Measurements from ENCODE around the gene PRR19.
A peak's percentile ranks its signal among the peaks of the same experiment; 100 is the strongest.

PRR19 gene

GRCh38 chr19:42269478-42270345, 32.2 kb upstream of the PRR19 start:
- DNase-seq (ENCODE audit: low read depth) = no peak
- H3K4me3 ChIP-seq (ENCODE audit: low read length) = peak overlapping the region; percentile 90
- TF ChIP-seq, protein P1, sequence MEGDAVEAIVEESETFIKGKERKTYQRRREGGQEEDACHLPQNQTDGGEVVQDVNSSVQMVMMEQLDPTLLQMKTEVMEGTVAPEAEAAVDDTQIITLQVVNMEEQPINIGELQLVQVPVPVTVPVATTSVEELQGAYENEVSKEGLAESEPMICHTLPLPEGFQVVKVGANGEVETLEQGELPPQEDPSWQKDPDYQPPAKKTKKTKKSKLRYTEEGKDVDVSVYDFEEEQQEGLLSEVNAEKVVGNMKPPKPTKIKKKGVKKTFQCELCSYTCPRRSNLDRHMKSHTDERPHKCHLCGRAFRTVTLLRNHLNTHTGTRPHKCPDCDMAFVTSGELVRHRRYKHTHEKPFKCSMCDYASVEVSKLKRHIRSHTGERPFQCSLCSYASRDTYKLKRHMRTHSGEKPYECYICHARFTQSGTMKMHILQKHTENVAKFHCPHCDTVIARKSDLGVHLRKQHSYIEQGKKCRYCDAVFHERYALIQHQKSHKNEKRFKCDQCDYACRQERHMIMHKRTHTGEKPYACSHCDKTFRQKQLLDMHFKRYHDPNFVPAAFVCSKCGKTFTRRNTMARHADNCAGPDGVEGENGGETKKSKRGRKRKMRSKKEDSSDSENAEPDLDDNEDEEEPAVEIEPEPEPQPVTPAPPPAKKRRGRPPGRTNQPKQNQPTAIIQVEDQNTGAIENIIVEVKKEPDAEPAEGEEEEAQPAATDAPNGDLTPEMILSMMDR (conservative IDR thresholded peaks at IDR 0.05; ENCODE audit: low read length) = no peak

DNA sequence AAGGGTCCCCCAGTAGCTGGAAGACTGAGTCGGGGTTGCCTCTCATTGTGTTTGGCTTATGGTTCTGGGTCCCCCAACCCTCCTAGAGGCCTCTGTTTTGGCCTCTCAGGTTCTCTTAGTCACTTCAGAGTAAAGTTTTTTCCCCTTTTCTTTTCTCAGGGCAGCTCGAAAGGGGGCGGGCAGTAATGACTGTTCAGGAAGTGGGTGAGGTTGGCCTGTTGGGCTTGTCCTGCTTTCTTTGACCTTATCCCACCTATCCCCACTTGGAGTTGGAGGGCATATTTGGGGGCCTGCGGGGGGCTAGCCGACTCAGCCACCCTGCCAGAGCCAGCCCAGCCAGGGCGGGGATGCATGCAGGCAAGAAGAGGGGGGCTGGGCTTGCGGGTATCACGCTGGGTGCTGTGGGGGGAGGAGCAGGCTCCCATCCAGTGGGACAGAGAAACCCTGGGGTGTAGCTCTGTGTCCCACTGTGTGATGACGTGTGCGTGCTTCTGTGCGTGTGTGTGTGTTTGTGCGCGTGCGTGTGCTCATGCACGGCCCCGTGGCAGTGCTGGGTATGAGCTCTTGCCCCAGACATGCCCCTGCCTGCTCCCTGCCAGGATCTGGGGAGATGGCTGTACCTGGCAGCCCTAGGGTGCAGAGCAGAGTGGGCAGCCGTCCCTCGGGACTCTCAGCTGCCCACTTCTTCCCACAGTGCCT, 31.4 kb upstream of the PRR19 start:
- peak; percentile 91 for DNase-seq (ENCODE audit: low read depth)
- peak overlapping the region; percentile 90 for H3K4me3 ChIP-seq (ENCODE audit: low read length)
- TF ChIP-seq, protein P1 (conservative IDR thresholded peaks at IDR 0.05; ENCODE audit: low read length) = no peak

DNA sequence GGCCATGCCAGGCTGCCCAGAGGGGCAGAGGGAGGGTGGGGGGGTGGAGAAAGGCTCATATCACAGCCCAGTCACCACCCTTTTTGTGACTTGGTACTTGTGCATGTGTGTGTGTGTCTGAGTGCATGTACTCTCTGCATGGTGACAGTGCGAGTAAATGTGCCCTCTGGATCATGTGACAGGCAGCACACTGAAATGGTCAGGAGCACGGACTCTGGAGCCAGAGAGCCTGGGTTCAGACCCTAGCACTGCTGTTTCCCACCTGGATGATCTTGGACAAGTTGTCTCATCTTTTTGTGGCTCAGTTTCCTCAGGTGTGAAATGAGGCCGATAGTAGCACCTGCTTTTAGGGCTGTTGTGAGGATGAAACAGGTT, 30.9 kb upstream of the PRR19 start:
- TF ChIP-seq, protein P1 (conservative IDR thresholded peaks at IDR 0.05; ENCODE audit: low read length) = no peak
- DNase-seq (ENCODE audit: low read depth) = no peak
- peak overlapping the region; percentile 90 for H3K4me3 ChIP-seq (ENCODE audit: low read length)

DNA sequence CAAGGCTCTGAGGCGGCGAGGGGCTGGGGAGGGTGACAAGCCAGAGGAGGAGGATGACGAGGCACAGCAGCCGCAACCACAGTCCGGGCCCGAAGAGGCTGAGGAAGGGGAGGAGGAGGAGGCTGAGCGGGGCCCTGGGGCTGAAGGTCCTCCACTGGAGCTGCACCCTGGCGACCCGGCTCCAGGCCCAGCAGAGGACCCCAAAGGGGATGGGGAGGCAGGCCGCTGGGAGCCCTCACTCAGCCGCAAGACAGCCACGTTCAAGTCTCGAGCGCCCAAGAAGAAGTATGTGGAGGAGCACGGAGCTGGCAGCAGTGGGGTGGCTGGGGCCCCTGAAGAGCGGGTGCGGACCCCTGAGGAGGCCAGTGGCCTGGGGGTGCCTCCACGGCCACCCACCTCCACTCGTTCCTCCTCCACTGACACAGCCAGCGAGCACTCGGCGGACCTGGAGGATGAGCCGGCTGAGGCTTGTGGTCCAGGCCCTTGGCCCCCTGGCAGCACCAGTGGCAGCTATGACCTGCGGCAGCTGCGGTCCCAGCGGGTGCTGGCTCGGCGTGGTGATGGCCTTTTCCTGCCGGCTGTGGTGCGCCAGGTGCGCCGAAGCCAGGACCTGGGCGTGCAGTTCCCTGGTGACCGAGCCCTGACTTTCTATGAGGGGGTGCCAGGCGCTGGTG, 29.9 kb upstream of the PRR19 start:
- TF ChIP-seq, protein P1 (conservative IDR thresholded peaks at IDR 0.05; ENCODE audit: low read length) = no peak
- DNase-seq (ENCODE audit: low read depth) = no peak
- no peak overlapping the region for H3K4me3 ChIP-seq (ENCODE audit: low read length)

DNA sequence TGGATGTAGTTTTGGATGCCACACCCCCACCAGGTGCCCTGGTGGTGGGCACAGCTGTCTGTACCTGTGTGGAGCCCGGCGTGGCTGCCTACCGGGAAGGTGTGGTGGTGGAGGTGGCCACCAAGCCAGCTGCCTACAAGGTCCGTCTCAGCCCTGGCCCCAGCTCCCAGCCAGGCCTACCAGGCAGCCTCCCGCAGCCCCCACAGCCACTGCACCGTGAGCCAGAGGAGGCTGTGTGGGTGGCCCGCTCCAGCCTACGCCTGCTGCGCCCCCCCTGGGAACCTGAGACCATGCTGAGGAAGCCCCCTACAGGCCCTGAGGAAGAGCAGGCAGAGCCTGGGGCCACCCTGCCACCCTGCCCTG, 29.4 kb upstream of the PRR19 start:
- no peak for DNase-seq (ENCODE audit: low read depth)
- TF ChIP-seq, protein P1 (conservative IDR thresholded peaks at IDR 0.05; ENCODE audit: low read length) = no peak
- H3K4me3 ChIP-seq (ENCODE audit: low read length) = no peak overlapping the region

GRCh38 chr19:42272989-42273406, 28.9 kb upstream of the PRR19 start:
- H3K4me3 ChIP-seq (ENCODE audit: low read length) = no peak overlapping the region
- TF ChIP-seq, protein P1 (conservative IDR thresholded peaks at IDR 0.05; ENCODE audit: low read length) = no peak
- no peak for DNase-seq (ENCODE audit: low read depth)

Data from AG10803 (cell line).